GM21786 (cell line): ENCODE data around the gene PODXL.
"Not testable (repeated sequence)": the region's sequence is repeated elsewhere in the genome, so short reads cannot be mapped to it uniquely, and the experiment has no call there.

ENCODE experiments used
- ATAC-seq: cut with Tn5 transposase; IDR thresholded peaks from one replicate; pipeline ENCODE4 v1.9.1; 2021; ENCODE audit not compliant: unreplicated experiment

Gene PODXL

GRCh38 chr7:131538813-131539179 is 17.6 kb downstream of the PODXL start:
- no peak for ATAC-seq

- ATAC-seq, result no peak
These were observed 18.2 kb downstream of the PODXL start for GRCh38 chr7:131538071-131538812.

DNA sequence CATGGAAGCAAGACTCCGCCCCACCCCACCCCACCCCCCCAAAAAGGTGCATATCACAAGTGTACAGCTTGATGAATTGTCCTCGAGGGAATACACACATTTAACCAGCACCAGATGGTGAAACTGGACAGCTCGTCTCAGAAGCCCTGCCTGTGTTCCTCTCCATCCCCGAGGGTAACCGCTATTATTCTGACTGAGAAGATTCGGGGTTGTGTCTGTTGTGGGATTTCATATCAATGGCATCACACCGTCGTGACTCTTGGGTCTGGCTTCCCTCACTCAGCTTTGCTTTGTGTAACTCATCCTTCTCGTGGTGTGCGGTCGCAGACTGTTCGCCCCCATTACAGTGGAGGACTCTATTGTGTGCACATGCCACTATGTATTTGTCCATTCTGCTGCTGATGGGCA is 18.9 kb downstream of the PODXL start:
- no peak for ATAC-seq

GRCh38 chr7:131536361-131536849 is 20.0 kb downstream of the PODXL start:
- ATAC-seq, result no peak

DNA sequence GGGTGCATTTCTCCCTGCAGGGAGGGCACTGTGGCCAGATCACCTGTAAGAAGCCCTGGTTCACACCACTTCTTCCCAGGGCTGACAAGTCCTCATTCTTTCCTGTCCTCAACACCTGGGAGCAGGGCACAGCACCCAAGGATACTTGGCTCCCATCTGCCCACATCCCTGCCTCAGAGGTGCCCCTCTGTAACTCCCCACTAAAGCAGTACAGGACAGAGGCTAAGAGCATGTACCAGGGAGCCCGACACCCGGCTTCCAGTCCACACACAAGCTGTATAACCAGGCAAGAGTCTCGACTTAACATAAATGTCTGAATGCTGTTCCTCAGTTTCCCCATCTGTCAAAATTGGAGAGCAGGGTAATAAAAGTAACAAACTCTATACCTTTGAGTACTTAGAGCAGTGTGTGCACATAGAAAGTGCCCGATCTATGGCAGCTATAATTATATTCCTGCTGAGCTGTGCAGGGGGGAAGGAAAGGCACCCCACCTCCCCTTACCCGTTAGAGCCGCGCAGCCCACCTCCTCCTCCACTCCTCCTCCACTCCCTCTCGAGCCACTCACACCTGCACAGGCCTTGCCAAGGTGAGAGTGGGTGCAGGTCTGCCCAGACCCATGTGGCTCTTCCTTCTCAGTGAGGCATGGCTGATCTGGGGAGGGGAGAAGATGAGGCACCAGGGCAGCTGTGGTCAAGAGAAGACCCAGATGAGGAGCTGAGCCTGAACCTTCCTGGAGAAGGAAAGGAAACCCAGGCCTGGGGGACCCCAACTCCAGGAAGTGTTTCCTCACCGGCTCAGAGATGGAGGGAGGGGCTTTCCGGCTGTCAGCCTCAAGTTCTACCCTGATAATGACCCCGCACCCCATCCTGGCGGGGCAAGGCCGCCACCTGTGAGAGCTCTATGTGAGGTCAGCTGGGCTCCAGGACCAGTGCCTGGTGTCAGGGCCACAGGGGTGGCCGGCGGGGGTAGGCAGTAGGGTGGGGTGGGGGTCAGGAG is 22.6 kb downstream of the PODXL start:
- ATAC-seq, result no peak

DNA sequence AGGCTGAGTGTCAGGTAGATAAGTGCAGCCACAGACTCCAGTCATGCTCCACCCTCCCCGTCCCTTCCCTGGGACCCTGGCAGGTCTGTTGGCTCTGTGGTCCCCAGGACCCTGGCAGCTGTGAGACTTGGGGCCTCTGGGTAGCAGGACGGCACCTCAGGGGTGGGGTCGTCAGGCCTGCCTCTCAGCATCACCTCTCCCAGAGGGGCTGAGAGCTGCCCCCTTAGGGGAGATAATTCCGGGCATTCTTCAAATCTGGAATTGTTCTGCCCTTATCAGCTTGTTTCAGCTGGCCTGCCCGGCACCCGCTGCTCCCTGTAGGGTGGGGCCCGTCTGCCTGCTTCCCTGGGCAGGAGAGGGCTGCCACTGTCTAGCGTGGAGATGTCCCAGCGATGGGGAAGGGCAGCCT is 23.3 kb downstream of the PODXL start:
- ATAC-seq, result no peak

GRCh38 chr7:131532570-131533091 is 23.8 kb downstream of the PODXL start:
- ATAC-seq, result no peak

- ATAC-seq, result no peak
These were observed 26.3 kb downstream of the PODXL start for GRCh38 chr7:131530137-131530536.

- ATAC-seq, result no peak
These were observed 26.8 kb downstream of the PODXL start for GRCh38 chr7:131529617-131530016.

GRCh38 chr7:131529179-131529578 is 27.2 kb downstream of the PODXL start:
- no peak for ATAC-seq

- peak; percentile 72 for ATAC-seq
These were observed 29.0 kb downstream of the PODXL start for GRCh38 chr7:131527456-131527855.

- ATAC-seq, result no peak
These were observed 30.6 kb downstream of the PODXL start for GRCh38 chr7:131525820-131526219.

- ATAC-seq, result no peak
These were observed 31.7 kb downstream of the PODXL start for GRCh38 chr7:131524703-131525102.

DNA sequence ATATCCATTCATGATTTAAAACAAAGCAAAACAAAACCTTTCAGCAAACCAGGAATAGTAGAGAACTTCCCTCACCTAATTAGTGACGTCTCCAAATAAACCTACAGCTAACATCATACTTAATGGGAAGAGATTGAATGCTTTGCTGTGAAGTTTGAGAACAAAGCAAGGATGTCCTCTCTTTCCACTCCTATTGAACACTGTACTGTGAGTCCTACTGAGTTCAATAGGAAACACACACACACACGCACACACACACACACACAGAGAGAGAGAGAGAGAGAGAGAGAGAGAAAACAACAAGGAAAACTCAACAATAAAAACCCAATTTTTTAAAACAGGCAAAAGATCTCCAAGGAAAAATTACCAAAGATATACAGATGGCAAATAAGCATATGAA is 32.3 kb downstream of the PODXL start:
- no peak for ATAC-seq

DNA sequence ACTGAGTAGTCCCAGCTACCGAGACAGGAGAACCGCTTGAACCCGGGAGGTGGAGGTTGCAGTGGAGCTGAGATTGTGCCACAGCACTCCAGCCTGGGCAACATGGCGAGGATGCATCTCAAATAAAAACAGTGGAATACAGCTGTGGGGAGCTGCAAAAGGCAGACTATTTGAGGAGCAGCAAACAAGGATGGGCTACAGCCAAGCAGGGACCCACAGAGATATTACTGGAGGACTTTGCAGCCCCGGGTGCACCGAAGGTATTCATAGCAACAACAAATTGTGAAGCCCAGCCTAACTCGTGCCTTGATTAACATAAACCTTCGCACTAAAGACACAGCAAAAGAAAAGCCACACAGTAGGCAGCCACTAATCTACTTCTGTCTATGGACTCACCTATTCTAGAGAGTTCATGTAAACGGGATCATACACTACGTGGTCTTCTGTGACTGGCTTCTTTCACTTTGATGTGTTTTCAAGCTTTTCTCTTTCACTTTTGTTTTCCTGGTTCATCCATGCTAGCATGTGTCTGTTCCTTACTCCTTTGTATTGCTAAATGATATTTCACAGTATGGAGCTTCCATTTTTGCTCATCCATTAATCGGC is 34.0 kb downstream of the PODXL start:
- ATAC-seq, result no peak

DNA sequence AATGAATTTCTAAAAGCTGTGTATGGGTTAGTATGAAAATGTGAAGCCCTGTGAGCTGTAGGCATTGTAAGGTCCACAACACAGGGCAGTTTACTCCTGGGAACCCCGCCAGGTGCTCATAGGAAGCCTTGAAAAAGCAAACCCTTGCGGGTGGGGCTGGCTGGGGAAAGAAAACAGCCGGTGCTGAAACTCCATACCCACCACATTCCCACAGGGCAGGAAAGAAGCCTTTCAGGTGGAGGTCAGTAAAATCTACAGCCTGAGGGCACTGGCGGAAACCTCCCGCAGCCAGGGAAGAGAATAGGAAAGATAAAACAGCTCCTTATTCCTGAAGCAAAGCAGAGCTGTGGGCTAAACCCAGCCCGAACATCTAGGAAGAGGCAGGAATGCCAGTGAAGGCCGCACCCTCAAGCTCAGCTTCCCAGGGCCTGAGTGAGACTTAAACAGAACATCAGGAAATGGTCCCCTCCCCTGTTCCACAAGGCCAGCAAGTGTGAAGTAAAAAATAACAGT is 34.7 kb downstream of the PODXL start:
- no peak for ATAC-seq

- ATAC-seq, result no peak
These were observed 37.8 kb downstream of the PODXL start for GRCh38 chr7:131518626-131519025.

DNA sequence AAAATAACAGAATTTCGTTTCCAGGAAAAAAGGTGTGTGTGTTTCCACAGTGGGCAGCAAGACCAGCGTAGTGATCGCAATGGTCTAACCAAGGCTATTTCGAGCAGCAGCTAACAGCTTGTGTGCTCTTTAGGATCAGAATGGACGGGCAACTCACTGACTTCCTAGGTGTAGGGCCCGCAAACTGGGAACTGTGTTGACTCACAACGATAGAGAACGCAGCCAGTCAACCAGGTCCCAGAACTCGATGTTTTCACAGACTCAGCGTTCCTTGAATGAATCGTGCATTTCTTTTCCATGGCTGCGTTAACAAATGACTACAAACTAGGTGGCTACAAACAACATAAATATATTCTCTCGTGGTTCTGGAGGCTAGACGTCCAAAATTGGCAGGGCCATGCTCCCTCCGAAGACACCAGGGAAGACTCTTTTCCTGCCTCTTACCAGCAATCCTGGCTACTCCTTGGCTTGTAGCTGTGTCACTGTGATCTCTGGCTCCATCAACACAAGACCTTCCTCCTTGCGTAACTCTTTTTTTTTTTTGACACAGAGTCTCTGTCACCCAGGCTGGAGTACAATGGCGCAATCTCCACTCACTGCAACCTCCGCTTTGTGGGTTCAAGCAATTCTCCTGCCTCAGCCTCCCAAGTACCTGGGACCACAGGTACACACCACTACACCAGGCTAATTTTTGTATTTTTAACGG is 39.1 kb downstream of the PODXL start:
- ATAC-seq, result no peak

GRCh38 chr7:131515471-131515870 is 41.0 kb downstream of the PODXL start:
- ATAC-seq, result not testable (repeated sequence)
